Measurements from ENCODE around the gene HCAR2.
"Not testable (repeated sequence)": the region's sequence is repeated elsewhere in the genome, so short reads cannot be mapped to it uniquely, and the experiment has no call there.

HCAR2 gene

GRCh38 chr12:122702890-122703611 lies at the start of gene HCAR2:
Gene HCAR2, minus strand, starts transcription at chr12:122703357. Its CDS starts 74 bp downstream, at chr12:122703283.
- not testable (repeated sequence) for DNase-seq

GRCh38 chr12:122752464-122753318 lies 49.5 kb upstream of the HCAR2 start, which contains the start of gene DENR:
Gene DENR, plus strand, starts transcription at chr12:122752824. Its CDS starts 878 bp downstream, at chr12:122753702.
- peak; percentile 94 to 97 for DNase-seq

GRCh38 chr12:122750781-122751515 lies 47.8 kb upstream of the HCAR2 start:
- not testable (repeated sequence) for DNase-seq

GRCh38 chr12:122749569-122750332 lies 46.6 kb upstream of the HCAR2 start:
- peak; percentile 30 to 60 for DNase-seq

GRCh38 chr12:122747224-122748135 lies 44.3 kb upstream of the HCAR2 start:
- no peak for DNase-seq

GRCh38 chr12:122743895-122744525 lies 40.9 kb upstream of the HCAR2 start:
- no peak for DNase-seq

- DNase-seq, result no peak
Measured at GRCh38 chr12:122740351-122740750, 37.2 kb upstream of the HCAR2 start.

- DNase-seq, result no peak
Measured at GRCh38 chr12:122738571-122738970, 35.4 kb upstream of the HCAR2 start.

- no peak for DNase-seq
Measured at GRCh38 chr12:122732611-122733010, 29.5 kb upstream of the HCAR2 start.

GRCh38 chr12:122732170-122732569 lies 29.0 kb upstream of the HCAR2 start:
- DNase-seq, result no peak

GRCh38 chr12:122730215-122731014 lies 27.3 kb upstream of the HCAR2 start, which contains the start of gene HCAR1:
Gene HCAR1, minus strand, starts transcription at chr12:122730844. Its CDS starts 505 bp downstream, at chr12:122730339.
- peak; percentile 20 to 59 for DNase-seq

- peak in 1 of 2 experiments; percentile 43 for DNase-seq
Measured at GRCh38 chr12:122729583-122730214, 26.5 kb upstream of the HCAR2 start.

GRCh38 chr12:122726080-122726558 lies 23.0 kb upstream of the HCAR2 start:
- DNase-seq, result no peak

GRCh38 chr12:122725452-122726079 lies 22.4 kb upstream of the HCAR2 start:
- DNase-seq, result no peak

GRCh38 chr12:122724641-122725243 lies 21.6 kb upstream of the HCAR2 start:
- no peak for DNase-seq

GRCh38 chr12:122722387-122722786 lies 19.2 kb upstream of the HCAR2 start:
- no peak for DNase-seq

GRCh38 chr12:122721057-122721545 lies 17.9 kb upstream of the HCAR2 start:
- no peak for DNase-seq

- DNase-seq, result not testable (repeated sequence)
Measured at GRCh38 chr12:122716658-122717057, 13.5 kb upstream of the HCAR2 start, which contains the start of gene HCAR3. Gene HCAR3, minus strand, starts transcription at chr12:122716811. Its CDS starts 74 bp downstream, at chr12:122716737.

Measured in NCI-H524 (cell line).